ENCODE results near the gene SETD1A. TPM values are rescaled to one million over a fixed set of nuclear protein-coding genes. Genes with fewer than 3 reads are reported as not detected.

Gene SETD1A
- total RNA-seq, 1 donor from 2014 or later: 18.0 TPM

- H3K9me3 Mint-ChIP-seq (ENCODE audit: low read depth): no peaks in the 10 kb centered on the region
- peaks cover 8% of the 10 kb centered on the region for H3K4me1 Mint-ChIP-seq (ENCODE audit: low read depth)
- no peak for DNase-seq (ENCODE audit: low spot score)
- no peak for TF ChIP-seq CTCF (IDR thresholded peaks at IDR 0.05)
- no peaks in the 10 kb centered on the region for H3K36me3 Mint-ChIP-seq (ENCODE audit: low read depth)
- no peaks in the 10 kb centered on the region for H3K27me3 Mint-ChIP-seq (ENCODE audit: low read depth)
- no peak overlapping the region for H3K4me3 Mint-ChIP-seq (ENCODE audit: unreplicated experiment)
- H3K27ac Mint-ChIP-seq (ENCODE audit: unreplicated experiment): no peak overlapping the region
Observed at GRCh38 chr16:30992276-30992780, 34.8 kb downstream of the SETD1A start.

GRCh38 chr16:30992931-30993816 is 35.6 kb downstream of the SETD1A start:
- Mint-ChIP-seq H3K9me3 (ENCODE audit: low read depth) (no peaks in the 10 kb centered on the region), H3K36me3 (ENCODE audit: low read depth) (no peaks in the 10 kb centered on the region), H3K4me3 (ENCODE audit: unreplicated experiment) (no peak overlapping the region), H3K27me3 (ENCODE audit: low read depth) (no peaks in the 10 kb centered on the region), H3K27ac (ENCODE audit: unreplicated experiment) (no peak overlapping the region), H3K4me1 (ENCODE audit: low read depth) (peaks cover 16% of the 10 kb centered on the region)
- TF ChIP-seq CTCF (IDR thresholded peaks at IDR 0.05): no peak
- no peak for DNase-seq (ENCODE audit: low spot score)

- Mint-ChIP-seq H3K4me1 (ENCODE audit: low read depth) (peaks cover 31% of the 10 kb centered on the region), H3K36me3 (ENCODE audit: low read depth) (no peaks in the 10 kb centered on the region), H3K4me3 (ENCODE audit: unreplicated experiment) (peak overlapping the region; percentile 75), H3K27me3 (ENCODE audit: low read depth) (no peaks in the 10 kb centered on the region), H3K27ac (ENCODE audit: unreplicated experiment) (peak overlapping the region; percentile 58), H3K9me3 (ENCODE audit: low read depth) (no peaks in the 10 kb centered on the region)
- no peak for DNase-seq (ENCODE audit: low spot score)
- no peak for TF ChIP-seq CTCF (IDR thresholded peaks at IDR 0.05)
Observed at GRCh38 chr16:30995927-30996323, 38.4 kb downstream of the SETD1A start.

- H3K27me3 Mint-ChIP-seq (ENCODE audit: low read depth): no peaks in the 10 kb centered on the region
- no peak for TF ChIP-seq CTCF (IDR thresholded peaks at IDR 0.05)
- peak overlapping the region; percentile 58 for H3K27ac Mint-ChIP-seq (ENCODE audit: unreplicated experiment)
- H3K36me3 Mint-ChIP-seq (ENCODE audit: low read depth): no peaks in the 10 kb centered on the region
- no peaks in the 10 kb centered on the region for H3K9me3 Mint-ChIP-seq (ENCODE audit: low read depth)
- H3K4me3 Mint-ChIP-seq (ENCODE audit: unreplicated experiment): peak overlapping the region; percentile 75
- no peak for DNase-seq (ENCODE audit: low spot score)
- H3K4me1 Mint-ChIP-seq (ENCODE audit: low read depth): peaks cover 31% of the 10 kb centered on the region
Observed at GRCh38 chr16:30996324-30996984, 38.9 kb downstream of the SETD1A start.

GRCh38 chr16:30996985-30997724 is 39.6 kb downstream of the SETD1A start:
- DNase-seq (ENCODE audit: low spot score): no peak
- H3K27me3 Mint-ChIP-seq (ENCODE audit: low read depth): no peaks in the 10 kb centered on the region
- H3K9me3 Mint-ChIP-seq (ENCODE audit: low read depth): no peaks in the 10 kb centered on the region
- no peaks in the 10 kb centered on the region for H3K36me3 Mint-ChIP-seq (ENCODE audit: low read depth)
- peaks cover 31% of the 10 kb centered on the region for H3K4me1 Mint-ChIP-seq (ENCODE audit: low read depth)
- no peak for TF ChIP-seq CTCF (IDR thresholded peaks at IDR 0.05)
- peak overlapping the region; percentile 75 for H3K4me3 Mint-ChIP-seq (ENCODE audit: unreplicated experiment)
- H3K27ac Mint-ChIP-seq (ENCODE audit: unreplicated experiment): peak overlapping the region; percentile 90
